ENCODE measurements around the gene TAF5. TPM values are rescaled to one million over a fixed set of nuclear protein-coding genes. Genes with fewer than 3 reads are reported as not detected.

The TAF5 gene
- polyA plus RNA-seq, 3 donors, result 7.4 to 8.9 (median 8.2) TPM

Other genes starting within 250 kb of the TAF5 start
- 100 to 1,000 TPM in 2 of 3 donors, 10 to 100 TPM in 1; 99.2 to 123 (median 105) TPM for gene NT5C2, start 174.7 kb upstream of the TAF5 start, polyA plus RNA-seq (ENCODE audit: insufficient read length in 3 of 3)
- gene RPEL1, start 122.1 kb upstream of the TAF5 start, polyA plus RNA-seq (ENCODE audit: insufficient read length in 3 of 3), result under 1 TPM; 0.14 to 0.19 (median 0.17) TPM
- 1 to 10 TPM in 1 of 3 donors, under 1 TPM in 2; 0.54 to 1.1 (median 0.64) TPM for gene INA, start 90.8 kb upstream of the TAF5 start, polyA plus RNA-seq (ENCODE audit: insufficient read length in 3 of 3)
- gene PCGF6, start 16.8 kb upstream of the TAF5 start, polyA plus RNA-seq (ENCODE audit: insufficient read length in 3 of 3), result 10 to 100 TPM; 12.9 to 15.7 (median 13.9) TPM
- gene ATP5MK, start 28.5 kb downstream of the TAF5 start, polyA plus RNA-seq (ENCODE audit: insufficient read length in 3 of 3), result 100 to 1,000 TPM; 192 to 270 (median 233) TPM
- 10 to 100 TPM; 35.7 to 38.6 (median 36.7) TPM for gene PDCD11, start 28.6 kb downstream of the TAF5 start, polyA plus RNA-seq (ENCODE audit: insufficient read length in 3 of 3)
- 10 to 100 TPM; 13.2 to 14.4 (median 14.4) TPM for gene CALHM2, start 84.4 kb downstream of the TAF5 start, polyA plus RNA-seq (ENCODE audit: insufficient read length in 3 of 3)
- gene CALHM1, start 90.9 kb downstream of the TAF5 start, polyA plus RNA-seq (ENCODE audit: insufficient read length in 3 of 3), result under 1 TPM; 0.06 to 0.08 (median 0.08) TPM
- not detected for gene CALHM3, start 111.3 kb downstream of the TAF5 start, polyA plus RNA-seq (ENCODE audit: insufficient read length in 3 of 3)
- 1 to 10 TPM in 2 of 3 donors, under 1 TPM in 1; 0.90 to 2.4 (median 1.8) TPM for gene NEURL1, start 125.7 kb downstream of the TAF5 start, polyA plus RNA-seq (ENCODE audit: insufficient read length in 3 of 3)

Measured in renal cortex interstitium (tissue), 3 donors.